GM19463 (cell line): Measurements from ENCODE around the gene SELENOH.

Experiments used
- ATAC-seq: cut with Tn5 transposase; IDR thresholded peaks from one replicate; pipeline ENCODE4 v1.9.1; 2021; ENCODE audit warnings: mild to moderate bottlenecking, moderate library complexity; ENCODE audit not compliant: unreplicated experiment

SELENOH gene

DNA sequence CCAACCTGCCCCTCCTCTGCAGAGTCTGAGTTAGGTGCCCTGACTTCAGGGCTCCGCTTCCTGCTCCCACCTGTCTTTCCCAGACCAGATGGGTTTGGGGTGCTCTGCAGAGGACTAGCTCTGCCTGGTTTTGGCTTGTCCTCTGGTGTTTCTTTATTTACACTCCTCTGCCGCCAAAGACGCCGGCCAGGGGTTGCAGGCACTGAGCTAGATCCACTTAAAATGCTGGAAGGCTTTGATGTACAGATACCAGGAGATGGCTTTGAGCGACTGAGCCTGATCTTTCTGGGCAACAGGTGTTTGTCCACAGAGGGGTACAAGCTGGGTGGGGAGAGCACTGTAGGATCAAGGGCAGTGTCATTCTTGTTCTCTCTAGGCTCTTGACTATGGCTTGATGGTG lies 3.9 kb downstream of the SELENOH start:
- no peak for ATAC-seq

DNA sequence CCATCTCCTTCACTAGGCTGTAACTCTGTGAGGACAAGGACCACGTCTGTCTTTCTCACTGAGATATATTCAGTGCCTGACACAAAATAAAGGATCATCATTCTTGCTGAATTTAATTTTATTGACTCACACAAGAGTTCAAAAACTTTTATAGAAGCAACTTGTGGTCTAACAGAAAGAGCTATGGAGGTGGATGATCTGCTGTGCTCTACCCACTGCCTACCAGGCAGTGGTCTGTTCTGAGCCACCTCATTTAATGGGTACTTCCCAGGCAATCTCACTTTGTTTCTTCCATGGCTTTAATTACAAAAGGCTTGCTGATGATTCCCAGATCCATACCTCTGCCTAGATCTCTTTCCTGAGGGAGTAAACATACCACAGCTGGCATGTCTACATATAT lies 5.6 kb downstream of the SELENOH start:
- ATAC-seq = no peak

DNA sequence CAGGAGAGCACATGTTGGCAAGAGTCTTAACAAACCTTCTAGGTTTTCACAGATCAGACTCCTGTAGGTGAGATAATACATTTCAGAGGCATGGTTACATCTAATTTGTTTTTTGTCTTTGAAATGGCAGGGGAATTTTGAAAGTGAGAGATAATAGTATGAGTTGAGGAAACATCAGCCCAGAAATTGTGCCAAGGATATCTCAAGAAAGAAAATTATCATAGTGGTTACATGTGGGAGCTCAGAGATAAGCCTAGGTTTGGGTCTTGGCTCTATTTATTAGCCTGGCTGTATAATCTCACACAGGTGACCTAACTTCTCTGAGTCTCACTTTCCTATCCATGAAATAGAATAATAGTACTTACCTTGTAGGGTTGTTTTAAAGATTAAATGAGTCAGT lies 9.9 kb downstream of the SELENOH start:
- ATAC-seq = no peak

DNA sequence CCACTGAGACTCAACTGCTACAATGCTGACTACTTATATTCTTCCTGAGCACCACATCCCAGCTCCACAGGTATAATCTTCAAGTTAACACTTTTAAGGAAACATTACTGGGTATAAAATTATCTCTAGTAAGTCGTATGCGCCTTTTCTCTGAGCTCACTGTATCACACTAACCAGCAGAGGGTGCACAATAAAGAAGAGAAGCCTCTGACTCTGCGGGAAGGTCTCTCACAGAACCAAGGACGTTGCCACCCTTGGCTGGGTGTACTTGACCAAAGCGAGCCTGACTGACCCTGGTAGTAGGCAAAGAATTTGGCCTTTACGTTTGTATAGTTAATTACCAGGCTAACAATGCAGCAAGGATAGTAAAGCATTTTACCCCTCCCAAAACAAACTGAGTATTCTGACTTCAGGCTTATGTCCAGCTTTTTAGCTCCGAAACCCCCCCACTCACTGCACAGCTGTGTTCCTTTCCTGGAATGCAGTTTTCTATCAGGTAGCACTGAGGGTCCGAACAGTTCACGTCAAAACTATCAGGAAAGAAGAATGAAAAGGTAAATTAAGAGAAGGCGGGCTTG lies 10.5 kb downstream of the SELENOH start, which contains the start of gene BTBD18:
TSS of gene BTBD18 (minus strand) at position 144 of the 578 bp plus-strand sequence. CDS start 631 bp downstream, outside the sequence.
- ATAC-seq = no peak

DNA sequence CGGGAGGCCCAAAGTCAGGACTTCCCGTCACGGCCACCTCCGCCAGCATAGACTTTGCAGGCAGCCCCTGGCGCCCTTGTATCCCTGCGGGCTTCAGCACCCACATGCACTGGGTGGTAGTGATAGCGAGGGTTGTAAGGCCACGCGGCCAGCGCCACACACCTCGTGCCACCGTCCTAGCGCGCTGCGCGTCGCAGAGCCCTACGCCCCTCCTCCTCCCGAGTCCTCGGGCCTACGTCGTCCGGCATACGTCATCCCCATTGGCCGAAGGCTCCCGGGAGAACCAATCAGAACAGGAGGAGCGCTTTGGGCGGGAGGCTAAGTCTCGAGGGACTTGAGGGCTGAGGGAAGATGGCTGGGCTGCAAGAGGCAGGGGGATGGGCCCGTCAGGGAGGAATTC lies 11.7 kb downstream of the SELENOH start:
- ATAC-seq = no peak

DNA sequence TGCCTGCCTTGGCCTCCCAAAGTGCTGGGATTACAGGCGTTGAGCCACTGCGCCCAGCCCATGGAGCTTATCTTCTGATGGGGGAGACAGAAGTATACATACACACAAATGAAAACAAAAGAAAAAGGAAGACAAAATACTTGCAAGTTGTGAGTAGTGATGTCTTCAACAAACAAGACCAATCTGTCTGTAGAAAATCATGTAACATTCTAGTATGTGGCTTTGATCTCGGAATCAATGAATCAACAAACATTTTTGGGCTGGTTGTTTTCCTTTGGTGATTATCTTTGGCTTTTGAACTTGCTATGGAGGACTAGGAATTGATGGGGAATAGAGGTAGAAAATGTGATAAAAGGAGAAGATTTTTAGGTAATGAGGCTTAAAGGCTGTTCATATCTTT lies 16.9 kb downstream of the SELENOH start:
- ATAC-seq = no peak

DNA sequence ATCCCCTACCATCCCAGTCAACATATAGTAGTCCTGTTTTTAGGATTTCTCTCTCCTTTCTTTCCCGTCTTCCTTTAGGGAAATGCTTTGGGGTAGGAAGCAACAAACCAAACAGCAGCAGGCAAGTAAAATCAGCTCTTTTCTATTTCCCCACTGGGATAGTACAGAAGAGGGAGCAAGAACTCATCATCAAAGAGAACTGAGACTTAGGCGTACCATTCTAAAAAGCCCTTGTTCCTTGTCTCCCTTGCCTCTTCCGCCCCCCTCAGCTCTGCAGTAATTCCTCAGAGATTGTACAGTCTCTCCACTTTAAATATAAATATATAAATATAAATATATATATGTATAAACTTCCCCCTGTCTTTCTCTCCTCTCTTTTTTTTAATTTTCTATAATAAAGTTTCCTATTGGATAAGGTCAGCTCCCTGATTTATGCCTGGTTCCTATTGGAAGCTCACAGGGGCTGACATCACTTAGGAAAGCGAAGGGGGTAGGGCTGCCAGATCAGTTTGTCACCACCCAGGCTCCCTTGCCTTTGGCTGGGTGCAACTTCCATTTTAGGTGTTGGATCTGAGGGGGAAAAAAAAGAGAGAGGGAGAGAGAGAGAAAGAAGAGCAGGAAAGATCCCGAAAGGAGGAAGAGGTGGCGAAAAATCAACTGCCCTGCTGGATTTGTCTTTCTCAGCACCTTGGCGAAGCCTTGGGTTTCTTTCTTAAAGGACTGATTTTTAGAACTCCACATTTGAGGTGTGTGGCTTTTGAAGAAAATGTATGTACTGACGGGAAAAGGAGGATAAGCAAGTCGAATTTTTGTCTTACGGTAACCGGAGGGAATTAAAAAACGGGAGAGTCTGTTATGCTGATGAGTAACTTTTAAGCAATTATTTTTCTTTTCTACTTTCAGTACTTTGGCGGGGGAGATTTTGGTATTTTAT lies 20.3 kb downstream of the SELENOH start, which contains the start of gene CTNND1:
TSS of gene CTNND1 (plus strand) at position 502 of the 934 bp plus-strand sequence. CDS start 29,677 bp downstream, outside the sequence.
- ATAC-seq = peak; percentile 97

DNA sequence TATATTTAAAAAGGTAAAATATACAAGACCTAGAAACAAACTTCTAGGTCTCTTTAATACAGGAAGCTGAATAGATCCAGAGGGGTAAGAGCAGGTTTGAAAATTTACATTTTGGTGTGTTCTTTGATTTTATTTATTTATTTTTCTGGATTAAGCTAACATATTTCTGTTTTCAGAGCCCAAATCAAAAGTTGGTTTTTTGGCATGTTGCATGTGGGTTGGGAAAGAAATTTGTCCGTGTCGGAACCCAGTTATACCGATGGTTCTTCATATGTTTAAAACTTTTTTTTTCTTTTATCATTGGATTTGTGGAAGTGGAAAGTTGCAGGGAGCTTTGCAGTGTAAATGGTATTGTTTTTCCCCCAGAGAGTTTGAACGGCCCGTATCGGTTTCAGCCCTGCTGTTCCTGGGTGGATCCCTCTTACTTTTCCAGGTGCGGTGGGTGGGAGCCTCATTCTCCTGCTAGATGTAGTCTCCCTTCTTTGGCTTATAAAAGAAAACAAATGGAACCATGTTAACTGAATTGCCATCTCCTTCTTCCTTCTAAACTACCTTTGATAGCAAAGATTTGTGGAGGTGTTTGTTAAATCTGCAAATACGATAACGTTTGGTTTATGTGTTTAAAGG lies 21.1 kb downstream of the SELENOH start:
- ATAC-seq = no peak

DNA sequence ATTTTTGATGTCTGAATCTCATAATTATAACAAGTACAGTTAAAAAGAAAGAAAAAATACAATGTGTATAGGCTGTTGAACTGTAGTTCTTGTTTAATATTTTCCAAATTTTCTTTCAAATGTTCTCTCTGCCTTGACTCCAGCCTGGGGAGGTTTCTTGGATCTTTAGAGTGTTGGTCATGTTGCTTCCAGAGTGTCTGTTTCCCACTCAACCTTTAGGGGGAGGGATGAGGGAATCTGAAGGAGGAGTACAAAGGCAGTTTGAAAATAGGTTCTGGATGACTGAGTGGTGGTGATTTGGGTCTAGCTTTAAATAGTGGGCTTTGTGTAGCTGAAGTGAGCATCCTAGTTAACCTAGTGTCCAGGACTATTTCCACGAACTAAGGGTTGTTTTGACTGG lies 22.3 kb downstream of the SELENOH start:
- ATAC-seq = no peak

DNA sequence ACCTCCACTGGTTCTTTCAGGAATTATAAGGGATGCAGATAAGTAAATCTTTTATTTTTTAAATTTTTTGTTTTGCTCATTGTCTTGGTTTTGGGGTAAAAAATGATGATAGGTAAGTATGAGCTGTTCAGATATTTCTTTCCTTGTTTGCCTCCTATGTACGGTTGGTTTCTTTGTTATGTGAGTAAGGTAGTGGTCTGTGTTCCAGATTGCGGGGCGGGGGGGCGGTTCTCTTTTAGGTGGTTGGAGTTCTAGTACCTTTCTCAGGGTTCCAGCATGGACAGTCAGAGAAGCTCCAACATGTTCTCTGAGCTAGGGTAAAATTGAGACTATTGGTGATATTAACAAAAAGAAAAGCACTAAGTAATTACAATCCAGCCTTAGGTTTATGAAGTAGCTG lies 22.7 kb downstream of the SELENOH start:
- no peak for ATAC-seq

DNA sequence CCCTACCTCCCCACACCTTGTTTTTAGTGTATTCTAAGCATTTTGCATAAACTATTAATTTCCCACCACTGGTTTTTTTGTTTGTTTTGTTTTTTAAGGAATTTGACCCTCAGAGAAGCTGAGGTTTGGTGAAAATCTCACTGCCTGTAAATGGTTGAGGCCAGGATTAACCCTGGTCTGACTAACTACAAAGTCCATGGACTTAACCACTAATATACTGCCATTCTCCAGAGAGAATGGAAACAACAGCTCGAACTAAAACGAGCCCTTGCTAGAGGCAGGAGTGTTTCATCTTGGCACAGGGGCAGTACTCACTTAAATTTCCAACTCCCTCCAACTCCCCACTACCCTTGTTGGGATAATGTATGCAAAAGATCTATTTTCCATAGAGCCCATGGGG lies 23.3 kb downstream of the SELENOH start:
- ATAC-seq = no peak

DNA sequence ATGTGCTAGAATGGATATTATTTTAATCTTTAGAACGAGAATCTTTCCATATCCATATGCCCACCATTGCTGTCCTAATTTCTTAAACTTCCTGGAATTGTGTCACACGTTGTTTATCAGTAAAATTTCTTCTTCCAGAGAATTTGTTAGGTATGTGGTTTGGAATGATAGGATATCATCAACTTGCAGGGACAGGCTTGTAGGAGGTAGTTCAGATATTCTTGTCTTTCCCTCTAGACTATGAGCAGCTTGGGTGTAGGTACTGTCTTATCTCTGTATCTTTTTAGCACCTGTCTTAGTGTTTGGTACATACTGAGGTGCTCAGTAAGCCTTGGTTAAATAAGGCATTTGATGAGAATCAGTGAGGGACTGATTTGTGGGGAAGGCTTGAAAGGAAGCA lies 23.7 kb downstream of the SELENOH start:
- ATAC-seq = no peak

DNA sequence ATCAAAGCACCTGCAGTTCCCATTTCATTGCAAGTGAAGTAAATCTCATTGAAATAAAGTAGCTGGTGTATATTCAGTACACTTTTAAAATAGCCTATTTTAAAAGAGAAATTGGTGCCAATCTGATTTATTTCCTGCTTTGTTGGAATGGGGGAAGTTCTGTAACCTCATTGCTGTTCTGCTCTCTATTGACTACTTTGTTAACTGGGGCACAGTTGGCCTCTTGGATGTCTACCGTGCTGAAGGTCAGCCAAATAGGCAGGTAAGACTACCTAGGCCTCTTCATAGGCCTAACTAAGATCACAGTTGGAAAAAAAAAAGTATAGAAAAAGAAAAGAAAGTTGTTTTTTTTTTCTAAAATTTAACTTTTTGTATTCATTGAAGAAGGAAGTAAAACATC lies 29.5 kb downstream of the SELENOH start:
- no peak for ATAC-seq

DNA sequence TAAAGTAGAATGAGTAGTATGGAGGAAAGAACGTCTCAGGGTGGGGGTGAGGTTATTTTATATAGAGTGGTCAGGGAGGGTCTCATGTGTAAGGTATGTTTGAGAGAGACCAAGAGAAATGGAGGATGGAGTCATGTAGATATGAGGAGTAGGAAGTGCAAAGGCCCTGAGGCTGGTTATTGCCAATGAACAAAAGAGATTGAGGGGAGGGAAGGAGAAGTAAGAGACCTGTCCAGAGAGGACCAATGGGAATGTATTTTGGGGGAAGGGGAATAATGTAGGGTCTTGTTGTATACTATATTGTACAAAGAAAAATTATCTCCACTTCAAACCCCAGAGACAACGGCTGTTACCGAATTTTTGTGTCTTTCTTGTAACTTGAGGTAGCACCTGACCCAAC lies 30.1 kb downstream of the SELENOH start:
- no peak for ATAC-seq

DNA sequence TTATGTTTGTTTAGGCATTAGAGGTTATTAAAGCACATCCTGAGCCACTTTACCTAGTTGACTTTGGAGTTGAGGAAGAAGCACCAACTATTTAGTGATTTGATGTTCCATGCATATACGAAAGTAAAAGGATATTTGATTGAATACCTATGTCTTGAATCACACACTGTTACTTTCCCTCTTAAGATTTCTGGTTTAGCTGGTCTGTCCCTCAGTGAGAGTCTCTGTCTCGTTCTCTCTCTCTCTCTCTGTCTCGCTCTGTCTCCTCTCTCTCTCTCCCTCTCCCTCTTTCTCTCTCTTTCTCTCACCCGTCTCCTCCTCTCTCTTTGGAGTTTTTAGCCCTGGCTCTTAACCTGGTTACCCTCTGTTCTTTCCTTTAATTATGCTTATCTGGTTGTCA lies 31.3 kb downstream of the SELENOH start:
- no peak for ATAC-seq

DNA sequence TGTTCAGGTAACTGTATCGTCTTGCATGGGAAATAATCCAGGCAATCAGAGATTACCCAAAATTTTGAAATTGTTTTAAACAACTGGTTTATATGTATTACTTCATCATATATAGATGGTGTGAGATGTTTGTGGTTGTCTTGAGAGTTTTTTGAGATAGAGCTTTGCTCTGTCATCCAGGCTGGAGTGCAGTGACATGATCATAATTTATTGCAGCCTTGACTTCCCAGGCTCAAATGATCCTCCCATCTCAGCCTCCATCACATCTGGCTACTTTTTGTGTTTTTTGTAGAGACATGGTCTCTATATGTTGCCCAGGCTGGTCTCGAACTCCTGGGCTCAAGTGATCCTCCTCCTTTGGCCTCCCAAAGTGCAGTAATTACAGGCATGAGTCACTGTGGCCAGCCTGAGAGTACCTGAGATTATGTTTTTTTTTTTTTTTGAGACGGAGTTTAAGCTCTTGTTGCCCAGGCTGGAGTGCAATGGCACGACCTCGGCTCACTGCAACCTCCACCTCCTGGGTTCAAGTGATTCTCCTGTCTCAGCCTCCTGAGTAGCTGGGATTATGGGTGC lies 31.8 kb downstream of the SELENOH start:
- no peak for ATAC-seq

DNA sequence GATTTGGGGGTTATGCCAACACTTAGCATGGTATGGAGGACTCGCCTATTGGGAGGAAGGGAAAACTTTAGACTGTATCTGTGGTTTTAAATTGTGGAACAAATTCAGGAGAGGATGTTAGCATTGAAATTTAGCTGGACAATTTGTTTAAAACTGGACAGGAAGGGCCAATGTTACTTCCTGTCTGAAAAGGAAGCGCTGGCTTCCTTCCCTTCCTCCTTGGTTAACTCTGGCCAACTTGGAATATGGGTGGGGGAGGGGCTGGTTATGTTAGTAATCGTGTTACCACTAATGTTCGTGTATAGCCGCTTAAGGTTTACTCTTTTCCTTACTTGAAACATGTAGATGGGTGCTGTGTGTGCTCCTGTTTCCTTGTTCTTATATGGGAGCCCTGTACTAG lies 34.2 kb downstream of the SELENOH start:
- ATAC-seq = no peak

DNA sequence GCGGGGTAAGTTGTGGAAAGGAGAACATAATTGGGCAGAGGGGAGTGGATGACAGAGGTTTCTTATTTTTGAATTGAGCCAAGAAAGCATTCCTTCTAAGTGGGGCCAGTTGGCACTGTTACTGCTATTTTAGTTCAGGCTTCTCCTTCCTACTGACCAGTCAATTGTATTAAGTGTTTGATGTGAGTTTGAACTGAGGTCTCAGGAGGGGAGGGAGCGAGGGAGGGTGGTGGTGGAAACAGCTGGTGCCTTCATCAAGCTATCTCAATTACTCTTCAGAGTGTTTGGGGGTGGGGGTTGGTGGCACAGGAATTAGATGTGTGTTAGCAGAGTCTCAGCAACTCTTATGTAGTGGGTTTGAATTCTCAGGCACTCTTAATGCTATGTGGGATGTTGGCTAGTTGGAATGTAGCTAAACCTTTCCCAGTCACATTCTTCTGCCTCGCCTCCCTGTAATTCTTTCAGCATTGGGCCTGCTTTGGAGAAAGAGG lies 34.8 kb downstream of the SELENOH start:
- ATAC-seq = no peak

DNA sequence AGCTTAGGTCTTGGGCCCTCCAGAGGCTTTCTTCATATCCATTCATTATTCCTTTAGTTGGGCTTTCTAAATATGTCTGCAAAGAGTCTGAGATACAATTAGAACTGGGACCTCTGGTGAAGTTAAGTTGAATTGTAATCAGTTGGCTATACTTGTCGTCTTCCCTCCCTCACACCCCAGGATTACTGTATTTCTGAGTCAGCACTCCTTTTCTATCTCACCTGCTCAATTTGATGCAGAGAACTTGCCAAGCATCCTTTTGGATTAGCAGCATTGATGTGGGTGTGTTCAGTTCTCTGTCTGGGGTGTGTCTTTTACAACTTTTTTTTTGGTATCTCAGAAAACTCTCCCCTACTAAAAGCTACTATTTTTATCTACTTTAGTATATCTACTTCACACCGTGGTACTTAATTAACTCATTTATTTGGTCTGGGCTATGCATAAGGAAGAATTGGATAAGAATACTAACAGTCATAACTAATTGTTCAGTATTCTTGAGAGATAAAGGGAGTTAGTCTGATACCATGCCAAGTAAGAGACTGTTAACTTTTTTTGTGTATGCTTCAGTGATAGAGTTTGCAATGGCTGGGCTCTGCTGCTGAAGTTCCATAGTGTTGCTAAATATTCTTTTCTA lies 35.4 kb downstream of the SELENOH start:
- ATAC-seq = no peak

DNA sequence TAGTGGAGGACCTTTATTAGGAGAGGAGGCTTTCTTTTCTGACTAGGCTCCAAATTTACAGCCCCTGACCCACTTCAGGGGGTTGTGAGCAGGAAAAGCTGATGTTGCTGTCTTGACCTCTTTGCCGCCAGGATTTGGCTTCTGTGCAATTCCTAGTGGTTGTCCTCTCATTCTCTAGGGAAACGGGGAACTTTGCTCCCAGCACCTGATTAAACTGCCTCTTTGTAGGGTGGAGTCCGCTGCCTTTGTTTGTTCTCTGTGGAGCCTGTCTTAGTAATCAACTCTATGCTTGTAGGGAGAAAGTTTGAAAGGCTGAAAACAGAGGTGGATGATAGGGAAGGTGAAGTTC lies 36.7 kb downstream of the SELENOH start:
- ATAC-seq = no peak
